ENCODE measurements around the gene MARCOL.

GRCh38 chr5:148191010-148191409 is 47.3 kb upstream of the MARCOL start:
- no peak for TF ChIP-seq CTCF (IDR thresholded peaks at IDR 0.05)
- no peak for TF ChIP-seq REST (IDR thresholded peaks at IDR 0.05; ENCODE audit: insufficient read depth in 1 of 2, low read depth in 2 of 2, low read length in 1 of 2)
- no peak for TF ChIP-seq POLR2AphosphoS5 (IDR thresholded peaks at IDR 0.05; ENCODE audit: low read depth, low read length)
- TF ChIP-seq TCF7L2 (IDR thresholded peaks at IDR 0.05; ENCODE audit: low read depth, low read length) = no peak

All from Panc1 (cell line).